Stimulated activated naive CD8-positive, alpha-beta T cell treated with anti-CD3 and anti-CD28 coated beads, Interleukin-15, Interleukin-2, amounts not matched to agents 100 U/mL and 50 U/mL, for 24 hours (primary cell): ENCODE results near the gene PI3.

Experiments used
- ATAC-seq: fragments of 150-1000 bp; cut with Tn5 transposase; one replicate; pipeline ENCODE4 v1.10.0; 2021
- DNase-seq: peaks from one replicate; pipeline ENCODE4 v3.0.0; 2021

PI3 gene

GRCh38 chr20:45189067-45189609 is 14.4 kb downstream of the PI3 start:
- ATAC-seq (no peak), DNase-seq (no peak)

DNA sequence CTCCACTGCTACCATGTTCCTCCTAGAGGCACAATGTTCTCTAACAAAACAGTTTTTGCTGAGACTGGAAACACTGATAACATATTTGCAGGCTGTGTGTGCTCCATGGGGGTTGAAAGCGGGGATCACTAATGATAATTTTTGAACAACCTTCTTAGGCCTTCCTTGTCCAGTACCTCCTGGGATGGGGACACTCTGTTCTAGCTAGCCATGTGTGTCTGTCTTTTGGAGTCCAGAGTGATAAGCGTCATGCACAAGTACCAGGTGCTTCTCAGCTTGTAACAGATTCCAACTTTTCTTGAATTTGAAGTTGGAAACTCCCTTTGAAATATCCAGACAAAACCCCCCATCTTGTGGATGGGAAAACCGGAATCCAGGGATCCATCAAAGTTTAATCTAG is 15.2 kb downstream of the PI3 start:
- DNase-seq = no peak
- no peak for ATAC-seq

DNA sequence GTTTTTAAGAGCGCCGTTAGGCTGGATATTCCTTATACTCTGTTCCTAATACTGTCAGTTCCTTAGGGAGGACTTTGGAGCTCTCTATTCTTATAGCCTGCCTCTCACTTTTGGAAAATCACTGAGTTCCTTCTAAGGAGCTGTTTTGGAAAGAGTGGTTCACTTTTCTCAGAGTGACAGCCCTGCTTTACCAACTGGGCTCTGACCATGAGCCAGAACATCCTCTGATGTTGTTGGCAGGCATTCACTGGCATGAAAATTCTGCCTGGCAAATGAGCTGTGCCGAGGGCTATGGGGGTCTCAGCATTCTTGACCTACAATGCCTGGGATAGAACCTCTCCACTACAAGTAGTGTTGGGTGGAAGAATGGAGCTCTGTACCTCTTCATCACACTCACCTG is 17.2 kb downstream of the PI3 start:
- DNase-seq (no peak), ATAC-seq (no peak)

GRCh38 chr20:45193331-45193730 is 18.6 kb downstream of the PI3 start:
- DNase-seq = no peak
- no peak for ATAC-seq

- ATAC-seq = no peak
- DNase-seq = no peak
Measured at GRCh38 chr20:45206725-45207124, 32.0 kb downstream of the PI3 start, which contains the start of gene SEMG1. TSS of gene SEMG1 (plus strand) at chr20:45207033. CDS start at chr20:45207054, 21 bp downstream.

DNA sequence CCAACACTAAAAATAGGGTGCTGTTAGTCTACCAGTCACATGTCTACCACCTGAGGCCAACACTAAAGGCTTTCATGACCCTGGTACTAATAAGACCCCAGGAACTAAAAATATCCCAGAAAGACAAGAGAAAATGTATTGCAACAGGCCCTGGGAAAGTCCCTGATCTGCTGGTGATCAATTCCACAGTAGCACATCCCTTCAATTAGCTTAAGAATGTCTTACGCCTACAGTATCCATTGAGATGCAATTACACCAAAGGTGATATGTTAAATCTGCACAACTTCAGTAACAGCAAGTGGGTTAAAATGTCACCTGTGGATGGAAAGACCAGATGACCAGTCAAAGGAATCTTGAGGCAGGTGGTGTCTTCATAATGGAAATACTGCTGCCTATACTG is 35.2 kb downstream of the PI3 start:
- no peak for ATAC-seq
- DNase-seq = no peak

DNA sequence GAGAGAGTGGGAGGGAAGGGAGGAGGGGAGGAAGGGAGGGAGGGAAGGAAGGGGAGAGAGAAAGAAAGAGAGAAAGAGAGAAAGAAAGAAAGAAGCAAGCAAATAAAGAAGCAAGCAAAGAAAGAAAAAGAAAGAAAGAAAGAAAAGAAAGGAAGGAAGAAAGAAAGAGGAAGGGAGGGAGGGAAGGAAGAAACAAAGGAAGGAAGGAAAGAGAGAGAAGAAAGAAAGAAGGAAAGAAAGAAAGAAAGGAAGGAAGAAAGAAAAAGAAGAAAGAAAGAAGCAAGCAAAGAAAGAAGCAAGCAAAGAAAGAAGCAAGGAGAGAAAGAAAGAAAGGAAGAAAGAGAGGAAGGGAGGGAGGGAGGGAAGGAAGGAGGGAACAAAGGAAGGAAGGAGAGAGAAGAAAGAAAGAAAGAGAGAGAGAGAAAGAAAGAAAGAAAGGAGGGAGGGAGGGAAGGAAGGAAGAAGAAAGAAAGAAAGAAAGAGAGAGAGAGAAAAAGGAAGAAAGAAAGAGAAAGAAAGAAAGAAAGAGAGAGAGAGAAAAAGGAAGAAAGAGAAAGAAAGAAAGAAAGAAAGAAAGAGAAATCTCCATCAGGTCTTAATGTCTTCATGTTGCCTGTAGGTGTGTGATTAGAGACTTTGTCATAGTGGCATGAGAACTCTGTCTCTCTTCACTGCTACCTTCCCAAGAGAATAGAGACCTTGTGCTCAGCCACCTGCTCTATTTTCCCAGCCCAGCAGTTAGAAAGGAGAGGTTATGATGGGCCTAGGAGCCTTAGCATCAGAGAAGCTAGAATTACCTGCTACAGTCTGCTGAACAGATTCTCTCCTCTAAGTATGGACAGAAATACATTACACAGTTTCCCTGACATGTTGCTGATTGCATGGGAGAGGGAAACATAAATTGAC is 37.1 kb downstream of the PI3 start:
- ATAC-seq (no peak), DNase-seq (no peak)

- ATAC-seq = no peak
Measured at GRCh38 chr20:45212836-45213235, 38.1 kb downstream of the PI3 start.

GRCh38 chr20:45218124-45218523 is 43.4 kb downstream of the PI3 start:
- DNase-seq = no peak
- no peak for ATAC-seq

More at GRCh38 chr20:45212836-45213235, 38.1 kb downstream of the PI3 start:
- DNase-seq = no peak

DNA sequence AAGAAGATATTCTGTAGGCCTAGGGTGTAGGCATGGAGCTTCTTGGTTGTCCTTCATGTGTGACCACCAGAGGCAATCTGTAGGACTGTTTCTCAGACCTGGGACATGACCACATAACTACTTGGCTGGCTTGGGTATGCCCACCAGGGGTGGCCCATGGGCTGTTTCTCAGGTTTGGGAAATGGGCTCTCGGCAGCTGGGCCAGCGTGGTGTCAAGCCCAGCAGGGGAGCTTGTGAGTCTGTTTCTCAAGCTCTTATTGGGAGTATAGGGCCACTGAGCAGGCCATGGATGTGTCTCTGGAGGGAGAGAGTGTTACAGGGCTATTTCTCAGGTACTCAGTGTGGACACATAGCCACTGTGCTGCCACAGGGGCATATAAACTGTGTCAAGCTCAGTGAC is 43.9 kb downstream of the PI3 start:
- ATAC-seq (no peak), DNase-seq (no peak)

DNA sequence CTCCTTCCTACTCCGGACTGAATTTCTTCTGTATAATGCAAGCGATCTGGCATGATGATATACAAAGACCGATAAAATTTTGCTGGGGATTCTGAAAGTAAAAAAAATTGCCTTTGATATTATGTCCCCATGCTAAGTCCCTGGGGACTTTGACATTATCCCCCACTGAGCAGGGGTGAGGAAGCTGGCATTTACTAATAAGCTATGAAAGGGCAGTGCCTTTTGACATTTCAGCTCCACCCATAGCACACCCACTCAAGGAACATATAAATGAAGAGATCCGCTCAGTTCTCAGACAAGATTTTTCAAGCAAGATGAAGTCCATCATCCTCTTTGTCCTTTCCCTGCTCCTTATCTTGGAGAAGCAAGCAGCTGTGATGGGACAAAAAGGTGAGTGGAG is 46.4 kb downstream of the PI3 start, which contains the start of gene SEMG2:
SEMG2 (plus strand) TSS at position 298 of the 400 bp plus-strand sequence; CDS start at position 315, 17 bp downstream.
- no peak for ATAC-seq

GRCh38 chr20:45223136-45223535 is 48.4 kb downstream of the PI3 start:
- ATAC-seq (no peak), DNase-seq (no peak)

More for the DNA sequence above, 46.4 kb downstream of the PI3 start, which contains the start of gene SEMG2:
- no peak for DNase-seq
